Testis (tissue), 2 donors: ENCODE results near the gene ANKRD52.
"Not testable (repeated sequence)": the region's sequence is repeated elsewhere in the genome, so short reads cannot be mapped to it uniquely, and the experiment has no call there.

Source experiments
- POLR2A ChIP-seq: fragments of 450-650 bp; IDR thresholded peaks from one replicate; pipeline ENCODE4 v1.6.1; 2017; ENCODE audit warnings: antibody characterized with exemption, mild to moderate bottlenecking, moderate library complexity
- TF ChIP-seq, protein P1 (sequence below), 3 experiments: fragments of 450-650 bp in 2 of 3; fragments of 200-600 bp in 1 of 3; sonication (generic) in 1 of 3; IDR thresholded peaks; one replicate each; pipeline ENCODE4 v1.5.1; 2016 to 2019; ENCODE audit warnings: antibody characterized with exemption in 3 of 3, mild to moderate bottlenecking in 2 of 3, moderate library complexity in 1 of 3

GRCh38 chr12:56262955-56263354, 4.8 kb upstream of the ANKRD52 start:
- TF ChIP-seq, protein P1, sequence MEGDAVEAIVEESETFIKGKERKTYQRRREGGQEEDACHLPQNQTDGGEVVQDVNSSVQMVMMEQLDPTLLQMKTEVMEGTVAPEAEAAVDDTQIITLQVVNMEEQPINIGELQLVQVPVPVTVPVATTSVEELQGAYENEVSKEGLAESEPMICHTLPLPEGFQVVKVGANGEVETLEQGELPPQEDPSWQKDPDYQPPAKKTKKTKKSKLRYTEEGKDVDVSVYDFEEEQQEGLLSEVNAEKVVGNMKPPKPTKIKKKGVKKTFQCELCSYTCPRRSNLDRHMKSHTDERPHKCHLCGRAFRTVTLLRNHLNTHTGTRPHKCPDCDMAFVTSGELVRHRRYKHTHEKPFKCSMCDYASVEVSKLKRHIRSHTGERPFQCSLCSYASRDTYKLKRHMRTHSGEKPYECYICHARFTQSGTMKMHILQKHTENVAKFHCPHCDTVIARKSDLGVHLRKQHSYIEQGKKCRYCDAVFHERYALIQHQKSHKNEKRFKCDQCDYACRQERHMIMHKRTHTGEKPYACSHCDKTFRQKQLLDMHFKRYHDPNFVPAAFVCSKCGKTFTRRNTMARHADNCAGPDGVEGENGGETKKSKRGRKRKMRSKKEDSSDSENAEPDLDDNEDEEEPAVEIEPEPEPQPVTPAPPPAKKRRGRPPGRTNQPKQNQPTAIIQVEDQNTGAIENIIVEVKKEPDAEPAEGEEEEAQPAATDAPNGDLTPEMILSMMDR (IDR thresholded peaks at IDR 0.05) = not testable (repeated sequence)
- TF ChIP-seq POLR2A = not testable (repeated sequence)
